Mesothelial cell of epicardium (in vitro differentiated cells): ENCODE results near the gene DTNB. TPM values are rescaled to one million over a fixed set of nuclear protein-coding genes. Genes with fewer than 3 reads are reported as not detected.
"Not testable (repeated sequence)": the region's sequence is repeated elsewhere in the genome, so short reads cannot be mapped to it uniquely, and the experiment has no call there.

Experiments
- DNase-seq, 2 experiments: peaks; one replicate each; pipeline ENCODE4 v3.0.0; 2021; ENCODE audit warnings: low spot score in 2 of 2; ENCODE audit not compliant: unreplicated experiment in 2 of 2
- H3K27ac Mint-ChIP-seq: 2 replicates; pipeline ENCODE4 v1.8.0; 2021; ENCODE audit warnings: mixed read lengths
- H3K27me3 Mint-ChIP-seq: 2 replicates; pipeline ENCODE4 v1.8.0; 2021; ENCODE audit warnings: low read depth, mixed read lengths
- H3K36me3 Mint-ChIP-seq: 2 replicates; pipeline ENCODE4 v1.8.0; 2021; ENCODE audit warnings: mixed read lengths
- H3K4me1 Mint-ChIP-seq: 2 replicates; pipeline ENCODE4 v1.8.0; 2021; ENCODE audit warnings: mixed read lengths
- H3K4me3 Mint-ChIP-seq: 2 replicates; pipeline ENCODE4 v1.8.0; 2021; ENCODE audit warnings: mild to moderate bottlenecking, moderate library complexity, mixed read lengths
- H3K9me3 Mint-ChIP-seq: 2 replicates; pipeline ENCODE4 v1.8.0; 2021; ENCODE audit warnings: mixed read lengths
- CTCF ChIP-seq: fragments of 200-600 bp; sonication (generic); IDR thresholded peaks from one replicate; pipeline ENCODE4 v1.5.0; 2021; ENCODE audit warnings: antibody characterized with exemption; ENCODE audit not compliant: unreplicated experiment
- total RNA-seq: library from RNA; stranded (reverse); gene quantifications from 3 replicates; pipeline ENCODE4 v1.2.1, GENCODE V29; 2021

DTNB gene
- total RNA-seq, 1 donor from 2014 or later = 36.3 TPM

GRCh38 chr2:25534455-25534854 lies 138.9 kb downstream of the DTNB start:
- H3K9me3 Mint-ChIP-seq = no peaks in the 10 kb centered on the region
- DNase-seq = no peak
- no peak overlapping the region for H3K27ac Mint-ChIP-seq
- TF ChIP-seq CTCF = no peak
- no peak overlapping the region for H3K4me3 Mint-ChIP-seq
- H3K4me1 Mint-ChIP-seq = peaks cover under 1% of the 10 kb centered on the region
- H3K36me3 Mint-ChIP-seq = peaks cover 9% of the 10 kb centered on the region
- H3K27me3 Mint-ChIP-seq = no peaks in the 10 kb centered on the region

- not testable (repeated sequence) for H3K27ac Mint-ChIP-seq, H3K27me3 Mint-ChIP-seq, DNase-seq, H3K4me3 Mint-ChIP-seq, H3K9me3 Mint-ChIP-seq, H3K4me1 Mint-ChIP-seq
- H3K36me3 Mint-ChIP-seq = peaks cover 14% of the 10 kb centered on the region
Measured at GRCh38 chr2:25533771-25534170, 139.6 kb downstream of the DTNB start.

GRCh38 chr2:25532521-25532920 lies 140.9 kb downstream of the DTNB start:
- H3K4me1 Mint-ChIP-seq = peaks cover 7% of the 10 kb centered on the region
- no peak for DNase-seq
- no peaks in the 10 kb centered on the region for H3K27me3 Mint-ChIP-seq
- no peak overlapping the region for H3K27ac Mint-ChIP-seq
- no peaks in the 10 kb centered on the region for H3K9me3 Mint-ChIP-seq
- no peak overlapping the region for H3K4me3 Mint-ChIP-seq
- TF ChIP-seq CTCF = no peak
- H3K36me3 Mint-ChIP-seq = peaks cover 14% of the 10 kb centered on the region

- TF ChIP-seq CTCF = no peak
- Mint-ChIP-seq H3K36me3 (peaks cover 6% of the 10 kb centered on the region), H3K4me1 (peaks cover 7% of the 10 kb centered on the region), H3K4me3 (no peak overlapping the region), H3K9me3 (no peaks in the 10 kb centered on the region), H3K27me3 (no peaks in the 10 kb centered on the region), H3K27ac (no peak overlapping the region)
- no peak for DNase-seq
Measured at GRCh38 chr2:25529034-25529433, 144.3 kb downstream of the DTNB start.

- no peak overlapping the region for H3K27ac Mint-ChIP-seq
- H3K9me3 Mint-ChIP-seq = no peaks in the 10 kb centered on the region
- no peak for DNase-seq
- no peak overlapping the region for H3K4me3 Mint-ChIP-seq
- no peaks in the 10 kb centered on the region for H3K27me3 Mint-ChIP-seq
- peaks cover 7% of the 10 kb centered on the region for H3K4me1 Mint-ChIP-seq
- TF ChIP-seq CTCF = no peak
- peaks cover 5% of the 10 kb centered on the region for H3K36me3 Mint-ChIP-seq
Measured at GRCh38 chr2:25528173-25528572, 145.2 kb downstream of the DTNB start.

GRCh38 chr2:25524507-25524906 lies 148.9 kb downstream of the DTNB start:
- no peaks in the 10 kb centered on the region for H3K27me3 Mint-ChIP-seq
- no peaks in the 10 kb centered on the region for H3K9me3 Mint-ChIP-seq
- H3K27ac Mint-ChIP-seq = no peak overlapping the region
- H3K4me1 Mint-ChIP-seq = peaks cover 15% of the 10 kb centered on the region
- peaks cover 7% of the 10 kb centered on the region for H3K36me3 Mint-ChIP-seq
- no peak for DNase-seq
- TF ChIP-seq CTCF = no peak
- H3K4me3 Mint-ChIP-seq = no peak overlapping the region
